MM.1S (cell line): Measurements from ENCODE around the gene SLITRK2.

Source experiments
- DNase-seq: peaks from one replicate; pipeline ENCODE4 v3.0.0-alpha.2; 2015
- H2AFZ ChIP-seq: fragments of 300-600 bp; sonication (generic); 2 replicates; pipeline ENCODE4 v1.6.0; 2016; ENCODE audit warnings: antibody characterized with exemption, low read length
- H3F3A ChIP-seq: fragments of 300-600 bp; sonication (generic); 2 replicates; pipeline ENCODE4 v1.6.1; 2016; ENCODE audit warnings: mild to moderate bottlenecking, antibody characterized with exemption, low read length, moderate library complexity, mixed read lengths; ENCODE audit not compliant: insufficient read depth
- H3K27ac ChIP-seq: fragments of 300-600 bp; sonication (generic); 2 replicates; pipeline ENCODE4 v1.5.1; 2016; ENCODE audit warnings: mild to moderate bottlenecking, low read length
- H3K27me3 ChIP-seq: fragments of 300-600 bp; sonication (generic); replicated peaks from 2 replicates; pipeline ENCODE4 v1.6.0; 2016; ENCODE audit warnings: low read length; ENCODE audit not compliant: insufficient read depth
- H3K36me3 ChIP-seq: fragments of 300-600 bp; sonication (generic); replicated peaks from 2 replicates; pipeline ENCODE4 v1.6.1; 2016; ENCODE audit warnings: mild to moderate bottlenecking, low read length, mixed read lengths; ENCODE audit not compliant: insufficient read depth
- H3K4me1 ChIP-seq: fragments of 300-600 bp; sonication (generic); 2 replicates; pipeline ENCODE4 v1.6.1; 2016; ENCODE audit warnings: low read length, mixed read lengths
- H3K4me2 ChIP-seq: fragments of 300-600 bp; sonication (generic); 2 replicates; pipeline ENCODE4 v1.6.0; 2016; ENCODE audit warnings: low read depth, low read length
- H3K4me3 ChIP-seq: fragments of 300-600 bp; sonication (generic); 2 replicates; pipeline ENCODE4 v1.5.1; 2016; ENCODE audit warnings: low read length, mixed read lengths
- H3K79me2 ChIP-seq: fragments of 300-600 bp; sonication (generic); 2 replicates; pipeline ENCODE4 v1.6.1; 2016; ENCODE audit warnings: mixed run types, low read length, mixed read lengths
- H3K9ac ChIP-seq: fragments of 300-600 bp; sonication (generic); 2 replicates; pipeline ENCODE4 v1.6.1; 2016; ENCODE audit warnings: low read length, mixed read lengths
- H3K9me2 ChIP-seq: fragments of 300-600 bp; sonication (generic); replicated peaks from 2 replicates; pipeline ENCODE4 v1.6.1; 2016; ENCODE audit warnings: mild to moderate bottlenecking, low read length, mixed read lengths; ENCODE audit not compliant: insufficient read depth
- H3K9me3 ChIP-seq: fragments of 300-600 bp; sonication (generic); replicated peaks from 2 replicates; pipeline ENCODE4 v1.6.1; 2016; ENCODE audit warnings: mild to moderate bottlenecking, low read length, mixed read lengths; ENCODE audit not compliant: insufficient read depth
- H4K20me1 ChIP-seq: fragments of 300-600 bp; sonication (generic); 2 replicates; pipeline ENCODE4 v1.6.1; 2016; ENCODE audit warnings: mild to moderate bottlenecking, low read length, moderate library complexity, mixed read lengths; ENCODE audit not compliant: insufficient read depth
- CTCF ChIP-seq: fragments of 300-600 bp; sonication (generic); IDR thresholded peaks from 2 replicates; pipeline ENCODE4 v1.5.1; 2016; ENCODE audit warnings: antibody characterized with exemption, low read length, mixed read lengths
- EZH2 ChIP-seq: fragments of 300-600 bp; sonication (generic); optimal IDR thresholded peaks from 2 replicates; pipeline ENCODE3; 2017; ENCODE audit warnings: low read depth, mild to moderate bottlenecking, antibody characterized with exemption, low read length, mixed read lengths
- EZH2phosphoT487 ChIP-seq: fragments of 300-600 bp; sonication (generic); IDR thresholded peaks from 2 replicates; pipeline ENCODE4 v1.6.1; 2018; ENCODE audit warnings: antibody characterized with exemption, low read length

Gene SLITRK2

GRCh38 chrX:145865082-145865481, 47.5 kb downstream of the SLITRK2 start:
- H3K4me1 ChIP-seq = no peaks in the 10 kb centered on the region
- no peaks in the 10 kb centered on the region for H3K79me2 ChIP-seq
- no peaks in the 10 kb centered on the region for H4K20me1 ChIP-seq
- no peak overlapping the region for H3K9ac ChIP-seq
- no peak overlapping the region for H2AFZ ChIP-seq
- H3K27ac ChIP-seq = no peak overlapping the region
- no peak overlapping the region for H3K4me3 ChIP-seq
- no peak overlapping the region for H3K4me2 ChIP-seq
- no peaks in the 10 kb centered on the region for H3K9me3 ChIP-seq
- no peaks in the 10 kb centered on the region for H3K36me3 ChIP-seq
- H3F3A ChIP-seq = no peaks in the 10 kb centered on the region
- no peaks in the 10 kb centered on the region for H3K27me3 ChIP-seq
- H3K9me2 ChIP-seq = no peaks in the 10 kb centered on the region
- DNase-seq = no peak
- no peak for TF ChIP-seq CTCF
- TF ChIP-seq EZH2phosphoT487 = no peak
- no peak for TF ChIP-seq EZH2
